SU-DHL-6 (cell line): ENCODE data around the gene AOAH.

Experiments used
- EZH2phosphoT487 ChIP-seq: fragments of 200-600 bp; sonication (generic), shearing (Covaris generic); conservative IDR thresholded peaks from 2 replicates; pipeline ENCODE4 v1.6.1; 2018; ENCODE audit warnings: mild to moderate bottlenecking, antibody characterized with exemption, low read length, moderate library complexity, mixed read lengths
- TF ChIP-seq, protein P1 (sequence below): fragments of 200-600 bp; sonication (generic); IDR thresholded peaks from one replicate; pipeline ENCODE4 v1.5.1; 2017; ENCODE audit warnings: antibody characterized with exemption, mild to moderate bottlenecking, low read length, moderate library complexity; ENCODE audit not compliant: insufficient read depth, poor library complexity, severe bottlenecking

- TF ChIP-seq, protein P1, sequence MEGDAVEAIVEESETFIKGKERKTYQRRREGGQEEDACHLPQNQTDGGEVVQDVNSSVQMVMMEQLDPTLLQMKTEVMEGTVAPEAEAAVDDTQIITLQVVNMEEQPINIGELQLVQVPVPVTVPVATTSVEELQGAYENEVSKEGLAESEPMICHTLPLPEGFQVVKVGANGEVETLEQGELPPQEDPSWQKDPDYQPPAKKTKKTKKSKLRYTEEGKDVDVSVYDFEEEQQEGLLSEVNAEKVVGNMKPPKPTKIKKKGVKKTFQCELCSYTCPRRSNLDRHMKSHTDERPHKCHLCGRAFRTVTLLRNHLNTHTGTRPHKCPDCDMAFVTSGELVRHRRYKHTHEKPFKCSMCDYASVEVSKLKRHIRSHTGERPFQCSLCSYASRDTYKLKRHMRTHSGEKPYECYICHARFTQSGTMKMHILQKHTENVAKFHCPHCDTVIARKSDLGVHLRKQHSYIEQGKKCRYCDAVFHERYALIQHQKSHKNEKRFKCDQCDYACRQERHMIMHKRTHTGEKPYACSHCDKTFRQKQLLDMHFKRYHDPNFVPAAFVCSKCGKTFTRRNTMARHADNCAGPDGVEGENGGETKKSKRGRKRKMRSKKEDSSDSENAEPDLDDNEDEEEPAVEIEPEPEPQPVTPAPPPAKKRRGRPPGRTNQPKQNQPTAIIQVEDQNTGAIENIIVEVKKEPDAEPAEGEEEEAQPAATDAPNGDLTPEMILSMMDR: no peak
- TF ChIP-seq EZH2phosphoT487: no peak
Measured at GRCh38 chr7:36644625-36645422, 79.5 kb downstream of the AOAH start.
